ENCODE data around the gene TNS3. TPM values are rescaled to one million over a fixed set of nuclear protein-coding genes. Genes with fewer than 3 reads are reported as not detected.

TNS3 gene
- total RNA-seq, 1 experiment from 2014 or later, result 9.5 TPM

DNA sequence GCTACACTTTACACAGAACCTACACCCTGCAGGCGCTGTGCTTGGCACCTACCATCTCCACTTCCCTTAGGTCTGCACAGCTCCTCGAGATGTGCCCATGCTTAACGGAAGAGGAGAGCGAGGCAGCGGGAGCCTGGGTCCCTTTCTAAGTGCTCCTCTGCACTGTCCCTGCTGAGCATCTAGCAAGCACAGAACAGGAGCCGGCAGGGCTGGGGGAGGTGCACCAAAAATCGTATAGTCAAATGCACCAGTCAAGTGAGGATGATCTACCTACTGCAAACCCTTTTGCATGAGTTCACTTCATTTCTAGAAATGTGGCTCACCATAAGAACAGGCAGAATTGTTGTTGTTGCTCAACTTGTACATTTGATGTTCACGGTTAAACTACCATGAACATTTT, 267.7 kb downstream of the TNS3 start:
- Histone ChIP-seq H3K4me2 (ENCODE audit: insufficient read depth, insufficient read length, low read length) (no peak overlapping the region), H2BK12ac (ENCODE audit: insufficient read length, low read depth, low read length) (no peak overlapping the region), H3K56ac (ENCODE audit: insufficient read length, low read depth, low read length) (no peak overlapping the region), H2AFZ (ENCODE audit: low read length) (no peak overlapping the region), H4K91ac (ENCODE audit: insufficient read length, low read depth, low read length) (no peak overlapping the region), H3K79me1 (ENCODE audit: insufficient read depth, low read depth, low read length, poor library complexity, severe bottlenecking) (no peaks in the 10 kb centered on the region), H2BK5ac (ENCODE audit: insufficient read length, low read length) (no peak overlapping the region), H3K27me3 (ENCODE audit: insufficient read depth, low read length) (no peaks in the 10 kb centered on the region), H3K27ac (ENCODE audit: insufficient read length, low read depth, low read length) (no peak overlapping the region), H4K8ac (replicated peaks; ENCODE audit: insufficient read length, low read depth, low read length) (no peak overlapping the region), H3K79me2 (ENCODE audit: insufficient read depth, low read length) (no peaks in the 10 kb centered on the region), H3K4me1 (ENCODE audit: insufficient read depth, low read length) (peaks cover 10% of the 10 kb centered on the region; the same call in 1 of the 2 replicates), H3K14ac (ENCODE audit: insufficient read depth, low read length) (no peak overlapping the region), H2BK120ac (ENCODE audit: low read depth, low read length, poor library complexity, severe bottlenecking) (no peak overlapping the region), H2BK15ac (ENCODE audit: low read depth, low read length) (no peak overlapping the region), H4K20me1 (ENCODE audit: control insufficient read depth, insufficient read depth, insufficient read length) (peaks cover 3% of the 10 kb centered on the region), H4K5ac (ENCODE audit: insufficient read length, low read depth, low read length) (no peak overlapping the region), H3K23me2 (ENCODE audit: insufficient read length, low read depth, low read length, poor library complexity, severe bottlenecking) (no peaks in the 10 kb centered on the region), H3K23ac (ENCODE audit: insufficient read length, low read depth, low read length) (no peak overlapping the region), H3K18ac (ENCODE audit: insufficient read length, low read depth, low read length) (no peak overlapping the region), H3K9ac (ENCODE audit: extremely low read depth, insufficient read length, low read length) (no peak overlapping the region), H2BK20ac (ENCODE audit: low read depth, low read length, poor library complexity, severe bottlenecking) (no peak overlapping the region), H3T11ph (ENCODE audit: low read length) (no peak overlapping the region), H3K4ac (ENCODE audit: low read depth, low read length) (no peak overlapping the region), H3K9me3 (ENCODE audit: control insufficient read depth, low read depth, low read length) (no peaks in the 10 kb centered on the region), H2AK5ac (ENCODE audit: insufficient read length, low read length) (no peak overlapping the region)
- peaks cover 3% of the 10 kb centered on the region for H3K27me3 Mint-ChIP-seq (ENCODE audit: low read depth)
- peaks cover 0 to 2% of the 10 kb centered on the region in 2 experiments; a peak in 3 of 5 replicates for H3K9me3 Mint-ChIP-seq
- no CpG with 5 or more reads among the region's 8 CpGs for WGBS (ENCODE audit: extremely low coverage, insufficient read length, low lambda C conversion rate)
- H3K4me3 Mint-ChIP-seq, result no peak overlapping the region
- DNase-seq, result no peak
- peaks cover 0 to 2% (median 0%) of the 10 kb centered on the region in 3 experiments; a peak in 4 of 7 replicates for H3K36me3 Mint-ChIP-seq (ENCODE audit: insufficient read depth in 1 of 3, low read depth in 3 of 3)
- TF ChIP-seq, protein P1, sequence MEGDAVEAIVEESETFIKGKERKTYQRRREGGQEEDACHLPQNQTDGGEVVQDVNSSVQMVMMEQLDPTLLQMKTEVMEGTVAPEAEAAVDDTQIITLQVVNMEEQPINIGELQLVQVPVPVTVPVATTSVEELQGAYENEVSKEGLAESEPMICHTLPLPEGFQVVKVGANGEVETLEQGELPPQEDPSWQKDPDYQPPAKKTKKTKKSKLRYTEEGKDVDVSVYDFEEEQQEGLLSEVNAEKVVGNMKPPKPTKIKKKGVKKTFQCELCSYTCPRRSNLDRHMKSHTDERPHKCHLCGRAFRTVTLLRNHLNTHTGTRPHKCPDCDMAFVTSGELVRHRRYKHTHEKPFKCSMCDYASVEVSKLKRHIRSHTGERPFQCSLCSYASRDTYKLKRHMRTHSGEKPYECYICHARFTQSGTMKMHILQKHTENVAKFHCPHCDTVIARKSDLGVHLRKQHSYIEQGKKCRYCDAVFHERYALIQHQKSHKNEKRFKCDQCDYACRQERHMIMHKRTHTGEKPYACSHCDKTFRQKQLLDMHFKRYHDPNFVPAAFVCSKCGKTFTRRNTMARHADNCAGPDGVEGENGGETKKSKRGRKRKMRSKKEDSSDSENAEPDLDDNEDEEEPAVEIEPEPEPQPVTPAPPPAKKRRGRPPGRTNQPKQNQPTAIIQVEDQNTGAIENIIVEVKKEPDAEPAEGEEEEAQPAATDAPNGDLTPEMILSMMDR (conservative IDR thresholded peaks at IDR 0.05), result no peak
- H3K27ac Mint-ChIP-seq, result no peak overlapping the region; a peak in 1 of 7 replicates
- peaks cover 26 to 30% of the 10 kb centered on the region in 2 experiments for H3K4me1 Mint-ChIP-seq
